ENCODE measurements around the gene PCSK1N.
"Not testable (repeated sequence)": the region's sequence is repeated elsewhere in the genome, so short reads cannot be mapped to it uniquely, and the experiment has no call there.

PCSK1N gene

GRCh38 chrX:48854898-48855297 is 19.5 kb upstream of the PCSK1N start:
- TF ChIP-seq POLR2AphosphoS5 (IDR thresholded peaks at IDR 0.05; ENCODE audit: low read depth) = no peak
- TF ChIP-seq, protein P1, sequence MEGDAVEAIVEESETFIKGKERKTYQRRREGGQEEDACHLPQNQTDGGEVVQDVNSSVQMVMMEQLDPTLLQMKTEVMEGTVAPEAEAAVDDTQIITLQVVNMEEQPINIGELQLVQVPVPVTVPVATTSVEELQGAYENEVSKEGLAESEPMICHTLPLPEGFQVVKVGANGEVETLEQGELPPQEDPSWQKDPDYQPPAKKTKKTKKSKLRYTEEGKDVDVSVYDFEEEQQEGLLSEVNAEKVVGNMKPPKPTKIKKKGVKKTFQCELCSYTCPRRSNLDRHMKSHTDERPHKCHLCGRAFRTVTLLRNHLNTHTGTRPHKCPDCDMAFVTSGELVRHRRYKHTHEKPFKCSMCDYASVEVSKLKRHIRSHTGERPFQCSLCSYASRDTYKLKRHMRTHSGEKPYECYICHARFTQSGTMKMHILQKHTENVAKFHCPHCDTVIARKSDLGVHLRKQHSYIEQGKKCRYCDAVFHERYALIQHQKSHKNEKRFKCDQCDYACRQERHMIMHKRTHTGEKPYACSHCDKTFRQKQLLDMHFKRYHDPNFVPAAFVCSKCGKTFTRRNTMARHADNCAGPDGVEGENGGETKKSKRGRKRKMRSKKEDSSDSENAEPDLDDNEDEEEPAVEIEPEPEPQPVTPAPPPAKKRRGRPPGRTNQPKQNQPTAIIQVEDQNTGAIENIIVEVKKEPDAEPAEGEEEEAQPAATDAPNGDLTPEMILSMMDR (IDR thresholded peaks at IDR 0.05; ENCODE audit: insufficient read depth, low read length) = no peak
- TF ChIP-seq SPI1 (IDR thresholded peaks at IDR 0.05; ENCODE audit: borderline replicate concordance, low read depth) = no peak
- no peak for TF ChIP-seq GABPA (IDR thresholded peaks at IDR 0.05; ENCODE audit: low read depth)
- TF ChIP-seq REST (IDR thresholded peaks at IDR 0.05; ENCODE audit: insufficient replicate concordance, low read depth) = no peak
- Histone ChIP-seq H3K27me3 (ENCODE audit: insufficient read depth, poor library complexity, severe bottlenecking) (no peaks in the 10 kb centered on the region), H3K27ac (replicated peaks) (no peak overlapping the region), H3K4me3 (replicated peaks; ENCODE audit: insufficient read depth, low read length) (no peak overlapping the region)
- DNase-seq (ENCODE audit: low read depth in 1 of 2, low spot score in 1 of 2) = peak in 1 of 2 experiments; percentile 13

DNA sequence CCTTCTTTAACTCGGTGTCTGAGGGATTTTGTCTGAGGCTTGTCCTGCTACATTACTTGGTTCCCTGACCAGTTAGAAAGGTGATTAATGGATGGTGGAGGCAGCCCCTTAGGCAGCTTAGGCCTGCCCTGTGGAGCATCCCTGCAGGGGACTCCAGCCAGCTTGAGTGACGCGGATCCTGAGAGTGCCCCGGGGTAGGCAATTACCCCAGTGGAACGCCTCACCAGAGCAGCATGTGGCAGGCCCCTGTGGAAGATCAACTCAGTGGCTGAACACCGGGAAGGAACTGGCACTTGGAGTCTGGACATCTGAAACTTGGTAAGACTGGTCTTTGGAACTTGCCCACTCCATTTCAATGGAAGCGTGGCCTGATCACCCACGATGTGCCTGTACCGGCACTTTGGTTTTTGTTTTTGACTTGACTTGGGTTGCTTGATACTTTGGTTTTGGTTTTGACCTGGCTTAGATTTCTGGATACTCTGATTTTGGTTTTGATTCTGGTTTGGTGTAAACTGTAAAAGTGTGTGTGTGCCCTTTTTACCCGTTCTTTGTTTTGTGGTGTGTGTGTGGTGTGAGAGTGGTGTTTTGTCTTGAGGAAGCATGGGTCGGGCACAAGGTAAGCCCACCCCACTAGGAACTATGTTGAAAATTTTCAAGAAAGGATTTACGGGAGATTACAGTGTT is 18.9 kb upstream of the PCSK1N start:
- not testable (repeated sequence) for H3K27me3 ChIP-seq (ENCODE audit: insufficient read depth, poor library complexity, severe bottlenecking)

DNA sequence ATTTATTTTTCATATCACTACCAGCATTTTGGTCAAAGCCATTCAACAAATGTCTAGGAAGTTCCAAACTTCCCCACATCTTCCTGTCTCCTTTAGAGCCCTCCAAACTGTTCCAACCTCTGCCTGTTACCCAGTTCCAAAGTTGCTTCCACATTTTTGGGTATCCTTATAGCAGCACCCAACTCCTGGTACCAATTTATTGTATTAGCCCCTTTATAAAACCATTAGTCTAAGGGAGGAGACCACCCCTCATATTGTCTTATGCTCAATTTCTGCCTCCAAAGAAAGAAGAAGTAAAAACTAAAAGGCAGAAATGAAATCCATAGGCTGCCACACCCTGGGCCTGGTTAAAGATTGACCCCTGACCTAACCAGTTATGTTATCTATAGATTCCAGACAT is 18.1 kb upstream of the PCSK1N start:
- H3K27me3 ChIP-seq (ENCODE audit: insufficient read depth, poor library complexity, severe bottlenecking); DNase-seq (ENCODE audit: low read depth in 1 of 2, low spot score in 1 of 2); H3K27ac ChIP-seq (replicated peaks); H3K4me3 ChIP-seq (replicated peaks; ENCODE audit: insufficient read depth, low read length): not testable (repeated sequence)

More for the DNA sequence above, 18.9 kb upstream of the PCSK1N start:
- not testable (repeated sequence) for DNase-seq (ENCODE audit: low read depth in 1 of 2, low spot score in 1 of 2); H3K4me3 ChIP-seq (replicated peaks; ENCODE audit: insufficient read depth, low read length); H3K27ac ChIP-seq (replicated peaks)

- Histone ChIP-seq H3K27me3 (ENCODE audit: insufficient read depth, poor library complexity, severe bottlenecking) (no peaks in the 10 kb centered on the region), H3K27ac (replicated peaks) (no peak overlapping the region), H3K4me3 (replicated peaks; ENCODE audit: insufficient read depth, low read length) (no peak overlapping the region)
- DNase-seq (ENCODE audit: low read depth in 1 of 2, low spot score in 1 of 2) = no peak
- TF ChIP-seq SPI1 (IDR thresholded peaks at IDR 0.05; ENCODE audit: borderline replicate concordance, low read depth) (no peak), REST (IDR thresholded peaks at IDR 0.05; ENCODE audit: insufficient replicate concordance, low read depth) (no peak), POLR2AphosphoS5 (IDR thresholded peaks at IDR 0.05; ENCODE audit: low read depth) (no peak), GABPA (IDR thresholded peaks at IDR 0.05; ENCODE audit: low read depth) (no peak)
- TF ChIP-seq, protein P1 (IDR thresholded peaks at IDR 0.05; ENCODE audit: insufficient read depth, low read length) = no peak
Observed at GRCh38 chrX:48852857-48853256, 17.4 kb upstream of the PCSK1N start.

GRCh38 chrX:48848847-48849246 is 13.4 kb upstream of the PCSK1N start:
- Histone ChIP-seq H3K27me3 (ENCODE audit: insufficient read depth, poor library complexity, severe bottlenecking) (no peaks in the 10 kb centered on the region), H3K4me3 (replicated peaks; ENCODE audit: insufficient read depth, low read length) (no peak overlapping the region), H3K27ac (replicated peaks) (no peak overlapping the region)
- no peak for DNase-seq (ENCODE audit: low read depth in 1 of 2, low spot score in 1 of 2)
- no peak for TF ChIP-seq REST (IDR thresholded peaks at IDR 0.05; ENCODE audit: insufficient replicate concordance, low read depth)
- no peak for TF ChIP-seq SPI1 (IDR thresholded peaks at IDR 0.05; ENCODE audit: borderline replicate concordance, low read depth)
- TF ChIP-seq GABPA (IDR thresholded peaks at IDR 0.05; ENCODE audit: low read depth) = no peak
- TF ChIP-seq, protein P1 (IDR thresholded peaks at IDR 0.05; ENCODE audit: insufficient read depth, low read length) = no peak
- no peak for TF ChIP-seq POLR2AphosphoS5 (IDR thresholded peaks at IDR 0.05; ENCODE audit: low read depth)

Measured in HL-60 (cell line).